Peyer's patch (tissue), 4 donors: ENCODE measurements around the gene HDAC9. TPM values are rescaled to one million over a fixed set of nuclear protein-coding genes. Genes with fewer than 3 reads are reported as not detected.

Experiments
- DNase-seq, 3 donors: peaks; one replicate each; pipeline ENCODE4 v3.0.0-alpha.2; 2017 to 2019
- H3K27ac ChIP-seq, 4 donors: fragments of 200-600 bp; sonication (generic); one replicate each; pipeline ENCODE4 v1.5.1; 2016 to 2019
- H3K27me3 ChIP-seq, 2 donors: fragments of 200-600 bp; sonication (generic); one replicate each; pipeline ENCODE4 v1.5.1; 2019
- H3K36me3 ChIP-seq, 3 donors: fragments of 200-600 bp; sonication (generic); one replicate each; pipeline ENCODE4 v1.5.1; 2016 to 2019
- H3K4me1 ChIP-seq, 4 donors: fragments of 200-600 bp; sonication (generic); one replicate each; pipeline ENCODE4 v1.5.1; 2016 to 2019
- H3K4me3 ChIP-seq, 4 donors: fragments of 200-600 bp; sonication (generic); 1 replicate in 3 of 4; 2 replicates in 1 of 4; pipeline ENCODE4 v1.5.1; 2016 to 2019; ENCODE audit warnings: mild to moderate bottlenecking in 1 of 4
- H3K9me3 ChIP-seq, 4 donors: fragments of 200-600 bp; sonication (generic); one replicate each; pipeline ENCODE4 v1.5.1; 2016 to 2019; ENCODE audit warnings: mild to moderate bottlenecking in 1 of 4
- POLR2A ChIP-seq, 2 donors: fragments of 450-650 bp; IDR thresholded peaks; one replicate each; pipeline ENCODE4 v1.5.1; 2017; ENCODE audit warnings: antibody characterized with exemption in 2 of 2, mild to moderate bottlenecking in 2 of 2, moderate library complexity in 2 of 2
- total RNA-seq, 4 donors: library from RNA; depleted of rRNA; stranded (reverse); fragments of >200 nt; gene quantifications; one replicate each; pipeline ENCODE4 v1.1.0, GENCODE V29; 2016
- TF ChIP-seq, protein P1 (sequence below), 6 experiments: fragments of 450-650 bp in 4 of 6; fragments of 200-600 bp in 2 of 6; sonication (generic) in 1 of 6; IDR thresholded peaks; one replicate each; pipeline ENCODE4 v1.5.1; 2017 to 2019; ENCODE audit warnings: antibody characterized with exemption in 6 of 6, mild to moderate bottlenecking in 3 of 6, moderate library complexity in 1 of 6

Gene HDAC9
- total RNA-seq, 4 donors from 2014 or later = 0.88 to 75.9 (median 4.4) TPM

DNA sequence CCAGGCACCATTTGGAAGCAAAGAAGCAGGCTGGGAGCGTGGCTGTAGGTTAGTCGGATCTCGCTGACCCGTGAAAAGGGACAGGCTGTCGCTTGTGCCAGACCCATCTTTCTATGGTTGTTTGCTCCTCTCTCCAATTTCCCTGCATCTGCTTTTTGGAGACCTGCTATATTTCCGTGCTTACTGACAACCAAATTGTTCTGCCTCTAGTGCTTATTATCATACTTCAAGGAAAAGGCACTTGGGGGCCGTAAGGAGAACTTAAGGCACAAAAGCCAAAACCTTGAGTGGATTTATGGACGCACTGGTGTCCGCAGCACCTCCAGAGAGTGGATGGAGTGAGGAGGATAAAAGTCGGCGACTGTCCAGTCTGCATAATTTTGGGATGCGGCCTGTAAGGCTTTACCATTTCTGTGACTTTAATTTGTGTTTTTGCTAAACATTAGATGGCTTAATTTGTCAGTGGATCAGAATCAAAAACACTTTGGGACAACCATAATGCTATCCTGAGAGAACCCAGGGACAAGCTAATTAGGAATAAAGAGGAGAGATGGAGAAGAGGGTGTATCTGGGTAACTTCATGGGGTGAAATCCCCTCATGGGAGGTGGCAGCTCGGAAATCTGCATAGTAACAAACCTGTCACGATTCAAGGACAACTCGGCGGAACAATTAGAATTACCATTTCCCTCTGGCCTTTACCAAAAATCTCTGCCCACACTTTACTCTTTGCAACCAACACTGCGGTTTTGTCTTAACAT is 206.7 kb downstream of the HDAC9 start:
- no peaks in the 10 kb centered on the region for H3K4me1 ChIP-seq
- H3K9me3 ChIP-seq = no peaks in the 10 kb centered on the region
- TF ChIP-seq POLR2A (IDR thresholded peaks at IDR 0.05) = no peak
- TF ChIP-seq, protein P1, sequence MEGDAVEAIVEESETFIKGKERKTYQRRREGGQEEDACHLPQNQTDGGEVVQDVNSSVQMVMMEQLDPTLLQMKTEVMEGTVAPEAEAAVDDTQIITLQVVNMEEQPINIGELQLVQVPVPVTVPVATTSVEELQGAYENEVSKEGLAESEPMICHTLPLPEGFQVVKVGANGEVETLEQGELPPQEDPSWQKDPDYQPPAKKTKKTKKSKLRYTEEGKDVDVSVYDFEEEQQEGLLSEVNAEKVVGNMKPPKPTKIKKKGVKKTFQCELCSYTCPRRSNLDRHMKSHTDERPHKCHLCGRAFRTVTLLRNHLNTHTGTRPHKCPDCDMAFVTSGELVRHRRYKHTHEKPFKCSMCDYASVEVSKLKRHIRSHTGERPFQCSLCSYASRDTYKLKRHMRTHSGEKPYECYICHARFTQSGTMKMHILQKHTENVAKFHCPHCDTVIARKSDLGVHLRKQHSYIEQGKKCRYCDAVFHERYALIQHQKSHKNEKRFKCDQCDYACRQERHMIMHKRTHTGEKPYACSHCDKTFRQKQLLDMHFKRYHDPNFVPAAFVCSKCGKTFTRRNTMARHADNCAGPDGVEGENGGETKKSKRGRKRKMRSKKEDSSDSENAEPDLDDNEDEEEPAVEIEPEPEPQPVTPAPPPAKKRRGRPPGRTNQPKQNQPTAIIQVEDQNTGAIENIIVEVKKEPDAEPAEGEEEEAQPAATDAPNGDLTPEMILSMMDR (IDR thresholded peaks at IDR 0.05) = no peak
- no peak for DNase-seq
- H3K27me3 ChIP-seq = no peaks in the 10 kb centered on the region
- H3K36me3 ChIP-seq = no peaks in the 10 kb centered on the region
- no peak overlapping the region for H3K27ac ChIP-seq
- no peak overlapping the region for H3K4me3 ChIP-seq

DNA sequence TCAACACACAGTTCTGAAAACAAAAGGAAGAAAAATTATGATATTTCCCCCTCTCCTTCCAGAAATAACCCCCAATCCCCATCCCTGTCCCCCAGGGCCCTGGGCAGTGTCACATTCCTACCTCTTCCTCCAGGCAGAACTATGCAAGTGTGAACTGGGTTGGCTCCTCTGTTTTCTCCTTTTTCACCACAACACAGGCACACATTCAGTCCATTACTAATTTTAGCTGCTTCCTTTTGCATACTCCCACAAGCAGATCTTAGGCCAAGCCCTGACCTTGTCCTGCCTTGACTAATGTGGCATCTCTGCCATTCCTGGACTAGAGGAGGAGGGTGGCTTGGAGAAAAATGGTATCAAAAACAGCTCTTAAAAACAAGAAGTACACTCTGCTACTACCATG is 208.1 kb downstream of the HDAC9 start:
- TF ChIP-seq, protein P1 (IDR thresholded peaks at IDR 0.05) = no peak
- TF ChIP-seq POLR2A (IDR thresholded peaks at IDR 0.05) = no peak
- Histone ChIP-seq H3K9me3 (no peaks in the 10 kb centered on the region), H3K36me3 (no peaks in the 10 kb centered on the region), H3K4me1 (no peaks in the 10 kb centered on the region), H3K27ac (no peak overlapping the region), H3K27me3 (no peaks in the 10 kb centered on the region), H3K4me3 (no peak overlapping the region)
- no peak for DNase-seq

DNA sequence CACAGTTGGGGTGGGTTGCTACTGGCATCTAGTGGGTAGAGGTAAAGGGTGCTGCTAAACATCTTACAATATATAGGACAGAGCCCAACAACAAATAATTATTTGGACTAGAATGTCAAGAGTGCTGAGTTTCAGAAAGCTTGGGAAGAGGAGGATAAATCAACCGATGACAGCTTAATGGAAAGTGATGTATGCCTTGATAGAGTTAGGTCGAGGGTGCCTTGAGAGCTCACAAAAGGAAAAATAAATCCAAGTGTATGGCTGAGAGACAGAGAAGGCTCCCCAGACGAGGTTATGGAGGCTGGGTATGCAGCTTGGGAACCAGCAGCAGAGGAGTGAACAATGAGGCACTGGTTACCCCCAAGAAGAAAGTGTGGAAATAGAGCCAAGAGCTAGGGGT is 211.1 kb downstream of the HDAC9 start:
- no peaks in the 10 kb centered on the region for H3K9me3 ChIP-seq
- H3K4me3 ChIP-seq = no peak overlapping the region
- no peak overlapping the region for H3K27ac ChIP-seq
- no peak for TF ChIP-seq POLR2A (IDR thresholded peaks at IDR 0.05)
- TF ChIP-seq, protein P1 (IDR thresholded peaks at IDR 0.05) = no peak
- H3K27me3 ChIP-seq = no peaks in the 10 kb centered on the region
- no peak for DNase-seq
- no peaks in the 10 kb centered on the region for H3K36me3 ChIP-seq
- H3K4me1 ChIP-seq = no peaks in the 10 kb centered on the region

DNA sequence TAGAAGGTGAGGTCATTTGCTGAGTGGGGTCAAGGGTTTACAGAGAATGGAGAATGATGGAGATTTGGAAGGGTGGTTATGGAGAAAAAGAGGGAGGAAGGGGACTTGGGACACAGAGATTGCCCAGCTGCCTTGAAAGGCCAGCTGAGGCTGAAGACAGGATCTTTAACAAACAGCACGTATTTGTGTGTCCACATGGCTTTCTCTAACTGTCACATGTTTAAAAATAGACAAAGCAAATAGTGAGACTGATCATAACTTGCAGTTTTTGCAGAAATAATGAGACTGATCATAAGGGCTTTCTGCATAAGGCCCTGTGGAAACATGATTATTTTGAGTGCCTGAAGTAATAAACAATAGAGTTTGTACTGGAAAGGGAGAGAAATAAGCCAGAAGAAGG is 212.7 kb downstream of the HDAC9 start:
- Histone ChIP-seq H3K27me3 (no peaks in the 10 kb centered on the region), H3K4me1 (no peaks in the 10 kb centered on the region), H3K36me3 (no peaks in the 10 kb centered on the region), H3K4me3 (no peak overlapping the region), H3K27ac (no peak overlapping the region), H3K9me3 (no peaks in the 10 kb centered on the region)
- TF ChIP-seq, protein P1 (IDR thresholded peaks at IDR 0.05) = no peak
- no peak for TF ChIP-seq POLR2A (IDR thresholded peaks at IDR 0.05)
- DNase-seq = no peak

DNA sequence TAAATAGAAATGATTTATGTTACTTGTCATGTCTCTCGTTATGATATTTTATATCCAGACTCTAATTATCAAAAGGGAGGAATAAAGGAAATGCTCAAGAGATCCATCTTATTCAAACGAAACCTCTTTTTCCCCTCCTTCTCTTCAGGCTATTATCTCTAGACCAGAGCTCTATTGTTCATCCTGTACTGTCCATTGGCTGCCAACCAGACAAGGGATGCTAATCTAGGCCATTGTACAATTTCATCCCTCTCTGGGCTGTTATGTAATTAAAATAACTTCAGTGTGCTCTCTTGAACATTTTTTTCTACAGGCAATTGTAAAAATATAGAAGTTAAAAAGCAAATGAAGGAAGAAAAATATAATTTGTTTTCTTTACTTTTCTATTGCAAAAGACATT is 220.4 kb downstream of the HDAC9 start:
- Histone ChIP-seq H3K27me3 (no peaks in the 10 kb centered on the region), H3K4me1 (no peaks in the 10 kb centered on the region), H3K4me3 (no peak overlapping the region), H3K9me3 (no peaks in the 10 kb centered on the region), H3K36me3 (no peaks in the 10 kb centered on the region), H3K27ac (no peak overlapping the region)
- no peak for DNase-seq
- TF ChIP-seq, protein P1 (IDR thresholded peaks at IDR 0.05) = no peak
- no peak for TF ChIP-seq POLR2A (IDR thresholded peaks at IDR 0.05)
